Body of pancreas (tissue), 4 donors: ENCODE data around the gene SRGAP1. TPM values are rescaled to one million over a fixed set of nuclear protein-coding genes. Genes with fewer than 3 reads are reported as not detected.

Experiments
- ATAC-seq: fragments of 150-250 bp; one replicate; pipeline ENCODE4 v1.9.1; 2016
- DNase-seq, 4 donors: peaks; one replicate each; pipeline ENCODE4 v3.0.0-alpha.2; 2019
- H3K27ac ChIP-seq, 4 donors: fragments of 200-600 bp; sonication (generic); 1 replicate in 3 of 4; 2 replicates in 1 of 4; pipeline versions ENCODE4 v1.5.1 to v1.6.1; 2016 to 2019; ENCODE audit warnings: mild to moderate bottlenecking in 1 of 4, mixed read lengths in 1 of 4, moderate library complexity in 1 of 4
- H3K27me3 ChIP-seq, 2 donors: fragments of 200-600 bp; sonication (generic); one replicate each; pipeline ENCODE4 v1.6.0; 2016; ENCODE audit warnings: mild to moderate bottlenecking in 1 of 2
- H3K36me3 ChIP-seq, 2 donors: fragments of 200-600 bp; sonication (generic); replicated peaks in 1 of 2; 2 replicates each; pipeline ENCODE4 v1.5.1; 2016; ENCODE audit warnings: low read depth in 2 of 2; ENCODE audit not compliant: insufficient read depth in 1 of 2
- H3K4me1 ChIP-seq: fragments of 200-600 bp; sonication (generic); one replicate; pipeline ENCODE4 v1.6.0; 2016
- H3K4me3 ChIP-seq, 2 donors: fragments of 200-600 bp; sonication (generic); 1 replicate in 1 of 2; 2 replicates in 1 of 2; pipeline ENCODE4 v1.5.1; 2016 to 2019
- H3K9me3 ChIP-seq, 3 donors: fragments of 200-600 bp; sonication (generic); 1 replicate in 2 of 3; 2 replicates in 1 of 3; pipeline ENCODE4 v1.5.1; 2016
- POLR2A ChIP-seq, 3 donors: fragments of 450-650 bp; IDR thresholded peaks; one replicate each; pipeline ENCODE4 v1.6.1; 2016; ENCODE audit warnings: antibody characterized with exemption in 3 of 3, mild to moderate bottlenecking in 2 of 3
- WGBS, 2 donors: methylation state at CpG; one replicate each; pipeline ENCODE4 v1.1.5; 2017; 5-methylcytosine and 5-hydroxymethylcytosine counted together
- intact Hi-C: fragments of 100-400 bp; cut with DNase I; formaldehyde crosslinking; loops from one replicate; pipeline ENCODE4 v1.15.1; 2023
- small RNA-seq: library from RNA; depleted of rRNA; stranded (forward); fragments of <200 nt; gene quantifications from one replicate; pipeline ENCODE3, GENCODE V24; 2016
- total RNA-seq, 2 donors: library from RNA; depleted of rRNA; stranded (reverse); fragments of >200 nt; gene quantifications; one replicate each; pipeline ENCODE4 v1.1.0, GENCODE V29; 2016
- TF ChIP-seq, protein P1 (sequence below), 7 experiments: fragments of 450-650 bp in 4 of 7; fragments of 200-600 bp in 3 of 7; sonication (generic) in 3 of 7; IDR thresholded peaks; one replicate each; pipeline ENCODE4 v1.5.1; 2016 to 2019; ENCODE audit warnings: antibody characterized with exemption in 7 of 7

SRGAP1 gene
- total RNA-seq, 2 donors from 2014 or later: 8.8 to 14.8 TPM

DNA sequence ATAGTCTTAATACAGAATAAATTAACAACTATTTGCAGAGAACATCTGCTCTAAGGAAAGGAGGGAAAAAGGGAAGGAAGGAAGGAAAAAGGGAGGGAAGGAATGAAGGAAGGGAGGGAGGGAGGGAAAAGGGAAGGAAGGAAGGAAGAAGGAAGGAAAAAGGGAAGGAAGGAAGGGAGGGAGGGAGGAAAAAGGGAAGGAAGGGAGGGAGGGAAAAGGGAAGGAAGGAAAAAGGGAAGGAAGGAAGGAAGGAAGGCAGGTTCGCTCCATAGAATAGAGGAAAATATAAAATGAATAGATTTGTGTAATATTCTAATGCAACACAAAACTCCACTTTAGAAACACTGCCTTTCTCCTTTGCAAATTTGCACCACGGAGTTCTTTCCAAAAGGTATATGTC, 361.0 kb downstream of the SRGAP1 start:
- TF ChIP-seq, protein P1, sequence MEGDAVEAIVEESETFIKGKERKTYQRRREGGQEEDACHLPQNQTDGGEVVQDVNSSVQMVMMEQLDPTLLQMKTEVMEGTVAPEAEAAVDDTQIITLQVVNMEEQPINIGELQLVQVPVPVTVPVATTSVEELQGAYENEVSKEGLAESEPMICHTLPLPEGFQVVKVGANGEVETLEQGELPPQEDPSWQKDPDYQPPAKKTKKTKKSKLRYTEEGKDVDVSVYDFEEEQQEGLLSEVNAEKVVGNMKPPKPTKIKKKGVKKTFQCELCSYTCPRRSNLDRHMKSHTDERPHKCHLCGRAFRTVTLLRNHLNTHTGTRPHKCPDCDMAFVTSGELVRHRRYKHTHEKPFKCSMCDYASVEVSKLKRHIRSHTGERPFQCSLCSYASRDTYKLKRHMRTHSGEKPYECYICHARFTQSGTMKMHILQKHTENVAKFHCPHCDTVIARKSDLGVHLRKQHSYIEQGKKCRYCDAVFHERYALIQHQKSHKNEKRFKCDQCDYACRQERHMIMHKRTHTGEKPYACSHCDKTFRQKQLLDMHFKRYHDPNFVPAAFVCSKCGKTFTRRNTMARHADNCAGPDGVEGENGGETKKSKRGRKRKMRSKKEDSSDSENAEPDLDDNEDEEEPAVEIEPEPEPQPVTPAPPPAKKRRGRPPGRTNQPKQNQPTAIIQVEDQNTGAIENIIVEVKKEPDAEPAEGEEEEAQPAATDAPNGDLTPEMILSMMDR (IDR thresholded peaks at IDR 0.05): no peak
- TF ChIP-seq POLR2A (IDR thresholded peaks at IDR 0.05): no peak
- H3K27me3 ChIP-seq: no peaks in the 10 kb centered on the region
- no peaks in the 10 kb centered on the region for H3K9me3 ChIP-seq
- ATAC-seq (no peak), DNase-seq (no peak)
- H3K27ac ChIP-seq: no peak overlapping the region
- H3K36me3 ChIP-seq: no peaks in the 10 kb centered on the region
- no peak overlapping the region for H3K4me3 ChIP-seq
- intact Hi-C loops: no loop called here
- WGBS, 2 donors: 93 to 94% methylated on average over 2 of the region's 2 CpGs
- H3K4me1 ChIP-seq: no peaks in the 10 kb centered on the region

DNA sequence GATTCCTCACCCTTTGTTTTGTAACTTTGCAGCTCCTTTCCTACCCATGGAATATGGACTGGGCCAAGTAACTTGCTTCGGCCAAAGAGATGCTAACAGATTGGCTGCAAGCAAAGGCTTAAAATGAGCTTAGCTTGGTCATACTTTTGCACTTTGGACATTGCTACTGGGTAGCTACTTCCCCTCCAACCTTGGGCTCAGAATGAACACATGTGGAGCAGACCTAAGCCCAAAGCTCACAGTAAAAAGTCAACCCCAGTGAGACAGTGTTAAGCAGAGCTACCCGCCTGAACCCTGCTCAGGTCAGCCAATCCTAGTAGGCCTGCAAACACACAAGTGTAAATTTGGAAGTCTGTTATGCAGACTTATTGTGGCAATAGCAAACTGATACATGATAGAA, 363.0 kb downstream of the SRGAP1 start:
- ATAC-seq (no peak), DNase-seq (no peak)
- intact Hi-C loops: no loop called here
- WGBS, 2 donors: 96 to 98% methylated on average over 2 of the region's 2 CpGs
- H3K4me3 ChIP-seq: no peak overlapping the region
- H3K27me3 ChIP-seq: no peaks in the 10 kb centered on the region
- H3K4me1 ChIP-seq: no peaks in the 10 kb centered on the region
- peaks cover 0 to 4% of the 10 kb centered on the region in 2 donors for H3K36me3 ChIP-seq
- H3K9me3 ChIP-seq: no peaks in the 10 kb centered on the region
- no peak overlapping the region for H3K27ac ChIP-seq
- TF ChIP-seq, protein P1 (IDR thresholded peaks at IDR 0.05): no peak
- no peak for TF ChIP-seq POLR2A (IDR thresholded peaks at IDR 0.05)

Small RNA genes within 50 kb of the gene (small RNA-seq; reads per million reads assigned to genes)
- gene AC020611.1 (not detected), gene RNU6-1009P (not detected)

Other genes starting within 250 kb of the SRGAP1 start
- 1 to 10 TPM; 5.2 to 5.6 TPM for gene DPY19L2, start 176.2 kb upstream of the SRGAP1 start, total RNA-seq
- gene RXYLT1, start 64.8 kb upstream of the SRGAP1 start, total RNA-seq: 10 to 100 TPM in 1 of 2 donors, 1 to 10 TPM in 1; 8.6 to 17.5 TPM